ENCODE results near the gene CBX4. TPM values are rescaled to one million over a fixed set of nuclear protein-coding genes. Genes with fewer than 3 reads are reported as not detected.
A peak's percentile ranks its signal among the peaks of the same experiment; 100 is the strongest.

The CBX4 gene
- total RNA-seq, 1 donor from 2014 or later: 11.1 TPM

DNA sequence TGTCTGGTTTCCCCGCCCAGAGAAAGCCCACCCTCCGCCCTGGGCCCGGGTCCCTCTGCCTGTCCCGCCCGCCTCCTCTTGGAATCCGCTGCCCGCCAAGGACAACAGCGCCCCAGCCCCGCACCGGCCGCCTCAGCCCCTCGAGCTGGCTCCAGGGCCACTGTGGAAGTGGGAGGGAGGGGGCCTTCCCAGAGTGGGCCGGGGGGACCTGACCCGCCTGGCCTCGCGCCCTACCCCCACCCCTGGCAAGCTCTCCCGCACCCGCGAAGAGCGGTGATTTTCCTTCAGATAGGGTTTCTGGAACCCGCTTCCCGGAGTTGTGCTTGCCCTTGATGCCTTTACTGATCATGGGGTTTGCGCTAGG, 40.1 kb downstream of the CBX4 start:
- DNase-seq: no peak

DNA sequence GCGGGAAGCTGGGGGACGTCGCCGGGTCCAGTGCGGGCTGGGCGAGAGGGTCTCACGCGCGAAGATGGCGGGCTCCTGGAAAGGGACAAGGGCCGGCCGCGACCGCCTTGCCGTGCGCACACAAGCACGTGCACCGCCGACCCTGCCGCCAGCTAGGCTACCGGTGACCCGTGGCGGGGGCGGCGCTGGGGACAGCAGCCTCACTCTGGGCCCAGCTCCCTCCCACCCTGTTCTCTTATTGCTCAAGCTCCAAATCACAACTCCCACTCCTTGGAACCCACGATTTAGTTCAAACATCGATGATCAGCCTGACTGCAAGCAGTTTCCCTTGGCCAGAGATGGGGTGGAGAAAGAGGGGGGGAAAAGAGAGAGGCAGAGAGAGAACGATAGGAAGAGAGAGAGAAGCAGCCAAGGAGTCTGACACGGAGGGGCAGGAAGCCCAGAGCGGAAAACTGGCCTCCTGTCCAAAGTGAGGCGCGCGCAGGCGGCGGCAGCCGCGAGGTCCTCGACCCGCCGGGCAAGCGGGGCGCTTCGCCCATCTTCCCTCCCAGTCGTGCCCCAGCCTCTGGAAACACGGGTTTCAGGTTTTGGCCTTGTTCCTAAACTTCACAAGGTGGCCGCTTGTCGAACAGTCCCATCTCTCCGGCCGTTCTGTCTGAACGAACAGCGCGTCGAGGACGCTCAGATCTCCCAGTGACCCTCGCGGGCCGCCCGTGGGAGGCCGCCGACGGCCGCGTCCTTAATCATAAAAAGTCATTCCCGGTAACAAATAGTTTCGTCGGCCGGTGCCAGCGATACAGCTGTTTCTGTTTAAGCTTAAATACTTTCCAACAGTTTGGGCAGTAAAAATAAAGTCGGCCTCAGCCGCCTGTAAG, 40.7 kb downstream of the CBX4 start:
- DNase-seq: no peak

DNA sequence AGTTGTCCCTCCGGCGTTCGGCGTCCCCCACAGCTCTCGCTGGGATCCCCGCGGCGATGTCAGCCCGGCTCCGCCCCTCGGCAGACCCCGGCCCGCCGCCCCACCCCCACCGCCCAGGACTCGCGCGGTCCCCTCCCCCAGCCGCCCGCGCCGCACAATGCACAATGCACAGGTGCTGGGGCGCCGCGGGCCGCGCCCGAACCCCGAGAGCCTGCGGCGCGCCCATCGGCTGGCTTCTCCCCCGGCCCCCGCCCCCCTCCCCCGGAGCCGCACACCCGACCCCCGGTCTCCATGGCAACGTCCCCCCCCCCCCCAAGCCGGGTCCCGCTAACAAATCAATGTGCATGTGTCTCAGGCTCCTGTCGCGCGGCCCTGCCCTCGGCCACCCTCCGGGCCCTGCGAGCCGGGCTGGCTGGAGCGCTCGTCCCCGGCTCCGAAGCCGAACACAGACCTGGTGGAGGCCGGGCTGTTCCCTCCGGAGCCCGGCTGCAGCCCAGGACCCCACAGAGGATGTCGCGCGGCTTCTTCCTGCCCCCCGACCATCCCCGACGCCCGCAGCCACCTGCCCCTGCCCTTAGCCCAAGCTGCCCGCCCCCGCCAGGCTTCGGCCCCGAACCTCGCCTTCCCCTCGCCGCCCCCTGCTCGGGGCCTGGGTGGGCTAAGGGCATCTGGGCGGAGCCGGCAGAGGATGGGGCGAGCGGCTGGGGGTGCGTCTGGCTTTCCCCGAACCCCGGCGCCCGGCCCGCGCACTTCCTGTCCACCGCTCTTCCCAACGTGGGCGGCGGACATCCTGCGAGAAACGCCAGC, 41.5 kb downstream of the CBX4 start:
- no peak for DNase-seq

DNA sequence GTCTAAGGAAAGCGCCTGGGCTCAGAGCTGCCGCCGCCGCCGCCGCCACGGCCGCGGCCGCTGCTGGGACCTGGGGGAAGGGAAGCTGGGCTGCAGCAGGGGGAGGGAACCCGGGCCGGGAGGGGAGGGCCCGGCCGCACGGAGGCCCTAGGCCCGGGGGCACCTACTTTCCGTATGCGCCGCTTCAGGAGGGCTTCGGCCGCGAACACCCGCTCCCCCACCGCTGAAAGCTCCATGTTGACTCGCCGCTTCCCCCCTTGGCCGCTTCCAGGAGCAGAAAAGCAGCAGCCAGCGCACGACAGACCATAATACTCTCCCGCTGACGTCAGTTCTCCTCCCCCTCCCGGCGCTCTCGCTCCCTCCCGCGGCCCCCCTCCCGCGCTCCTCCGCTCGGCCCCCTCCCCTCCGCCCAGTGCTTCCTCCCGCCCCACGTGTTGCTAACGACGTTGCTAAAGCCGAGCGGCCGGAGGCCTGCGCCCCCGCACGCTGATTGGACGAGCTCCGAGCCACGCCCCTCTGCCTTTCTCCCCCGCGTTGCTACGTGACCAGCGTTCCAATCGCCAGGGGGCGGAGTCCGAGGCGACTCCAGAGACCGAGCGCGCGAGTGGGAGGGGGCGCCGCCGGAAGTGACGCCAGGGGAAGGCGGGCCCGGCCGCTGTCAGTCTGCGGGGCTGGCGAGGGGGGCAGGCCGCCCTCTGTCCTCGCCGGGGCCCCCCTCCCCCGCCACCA, 42.3 kb downstream of the CBX4 start, which contains the start of gene CBX8:
Gene CBX8 (minus strand): TSS at position 315 of the 729 bp plus-strand sequence. CDS start 79 bp downstream, at position 236.
- peak; percentile 100 for DNase-seq

DNA sequence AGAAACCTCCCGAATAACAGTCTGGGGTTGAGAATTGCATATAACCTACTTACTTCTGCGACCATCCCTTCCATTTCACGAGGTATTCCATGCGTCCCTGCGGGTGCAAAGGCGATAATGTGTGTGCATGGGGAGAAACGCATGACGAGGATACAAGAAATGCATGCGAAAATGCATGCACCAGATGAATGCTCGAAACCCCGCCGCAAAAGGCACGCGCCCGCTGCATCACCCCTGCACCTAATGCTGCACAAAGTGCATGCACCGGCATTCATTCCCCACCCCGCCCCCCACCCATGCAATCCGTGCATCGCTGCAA, 42.8 kb downstream of the CBX4 start:
- DNase-seq: no peak

DNA sequence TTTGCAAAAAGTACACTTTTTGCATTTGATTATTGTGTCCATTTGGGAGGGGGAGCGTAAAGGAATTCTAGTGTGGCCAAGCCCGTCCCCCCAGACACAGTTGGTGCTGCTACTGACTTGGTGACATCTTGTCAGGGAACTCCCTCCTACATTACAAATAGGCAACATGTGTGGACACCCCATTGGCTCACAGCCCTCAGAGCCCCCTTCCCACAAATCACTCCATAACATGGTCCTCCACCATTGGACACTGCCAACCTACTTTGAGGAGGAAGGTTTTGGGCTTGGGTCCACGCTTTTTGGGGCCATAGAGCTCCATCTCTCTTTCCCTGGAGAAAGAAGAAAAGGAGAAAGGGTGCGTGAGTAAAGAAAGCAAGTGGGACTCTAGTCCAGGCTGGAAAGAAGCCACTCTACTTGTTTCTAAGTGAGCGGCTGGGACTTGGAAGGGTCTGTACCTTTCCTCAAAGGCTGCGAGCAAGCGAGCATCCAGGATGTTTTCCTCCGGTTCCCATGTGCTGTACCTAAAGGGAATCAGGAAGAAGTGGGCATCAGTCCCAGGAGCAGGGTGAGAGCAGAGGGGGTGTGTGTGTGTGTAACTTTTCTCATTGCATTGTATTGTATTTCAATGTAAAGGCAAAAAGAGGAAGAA, 43.3 kb downstream of the CBX4 start:
- no peak for DNase-seq

DNA sequence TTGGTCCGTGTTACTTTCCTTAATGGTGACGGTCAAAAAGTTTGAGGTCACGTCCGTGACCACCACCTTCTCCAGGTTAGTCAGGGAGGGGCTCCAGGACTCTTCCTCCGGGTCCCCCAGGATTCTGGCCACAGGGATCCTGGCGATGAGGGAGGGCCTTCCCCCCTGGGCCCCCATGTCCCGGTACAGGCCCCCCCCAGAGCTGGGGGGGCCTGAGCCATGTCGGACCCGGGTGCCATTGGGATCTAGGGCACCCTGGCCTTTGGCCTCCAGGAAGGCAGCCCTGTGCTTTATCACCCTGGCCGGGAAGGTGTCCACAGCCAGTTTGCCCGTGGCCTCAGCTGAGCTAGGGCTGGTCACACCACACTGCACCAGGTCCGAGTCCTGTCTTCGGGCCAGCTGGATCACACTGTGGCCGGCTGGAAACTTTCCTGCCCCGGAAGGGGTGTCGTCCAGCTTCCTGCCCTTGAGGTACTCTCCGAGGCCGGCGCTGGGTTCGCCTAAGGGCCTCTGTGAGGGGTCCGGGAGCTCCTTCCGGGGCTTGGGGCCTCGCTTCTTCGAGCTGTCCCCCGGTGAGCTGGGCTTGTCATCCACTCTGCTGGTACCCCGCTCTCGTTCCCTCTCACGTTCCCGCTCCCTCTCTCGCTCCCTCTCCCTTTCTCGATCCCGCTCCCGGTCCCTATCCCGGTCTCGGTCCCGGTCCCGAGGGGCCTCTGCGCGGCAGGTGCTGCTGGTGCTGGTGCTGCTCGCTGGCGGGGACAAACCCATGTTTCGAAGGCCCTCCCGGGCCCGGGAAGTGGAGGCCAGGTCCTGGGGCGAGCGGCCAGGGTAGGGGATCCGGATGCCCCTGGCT, 44.4 kb downstream of the CBX4 start:
- DNase-seq: no peak

DNA sequence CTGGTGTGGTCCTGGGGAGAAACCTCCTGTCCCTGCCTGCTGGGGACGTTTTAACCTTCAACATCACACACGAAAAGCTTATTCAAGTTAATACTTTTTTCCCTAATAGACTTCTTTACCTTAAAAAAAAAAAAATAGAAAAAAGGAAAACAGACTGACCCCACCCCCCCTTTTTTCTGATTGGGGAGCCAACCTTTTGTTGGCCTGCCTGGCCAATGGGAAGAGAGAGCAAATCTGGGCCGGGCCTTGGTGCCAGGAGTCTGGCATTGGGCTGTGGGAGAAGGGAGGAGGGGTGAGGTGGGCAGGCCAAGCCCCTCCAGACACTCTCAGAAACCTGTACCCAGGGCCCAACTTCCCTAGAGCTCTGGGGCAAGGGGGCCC, 45.3 kb downstream of the CBX4 start:
- DNase-seq: no peak

DNA sequence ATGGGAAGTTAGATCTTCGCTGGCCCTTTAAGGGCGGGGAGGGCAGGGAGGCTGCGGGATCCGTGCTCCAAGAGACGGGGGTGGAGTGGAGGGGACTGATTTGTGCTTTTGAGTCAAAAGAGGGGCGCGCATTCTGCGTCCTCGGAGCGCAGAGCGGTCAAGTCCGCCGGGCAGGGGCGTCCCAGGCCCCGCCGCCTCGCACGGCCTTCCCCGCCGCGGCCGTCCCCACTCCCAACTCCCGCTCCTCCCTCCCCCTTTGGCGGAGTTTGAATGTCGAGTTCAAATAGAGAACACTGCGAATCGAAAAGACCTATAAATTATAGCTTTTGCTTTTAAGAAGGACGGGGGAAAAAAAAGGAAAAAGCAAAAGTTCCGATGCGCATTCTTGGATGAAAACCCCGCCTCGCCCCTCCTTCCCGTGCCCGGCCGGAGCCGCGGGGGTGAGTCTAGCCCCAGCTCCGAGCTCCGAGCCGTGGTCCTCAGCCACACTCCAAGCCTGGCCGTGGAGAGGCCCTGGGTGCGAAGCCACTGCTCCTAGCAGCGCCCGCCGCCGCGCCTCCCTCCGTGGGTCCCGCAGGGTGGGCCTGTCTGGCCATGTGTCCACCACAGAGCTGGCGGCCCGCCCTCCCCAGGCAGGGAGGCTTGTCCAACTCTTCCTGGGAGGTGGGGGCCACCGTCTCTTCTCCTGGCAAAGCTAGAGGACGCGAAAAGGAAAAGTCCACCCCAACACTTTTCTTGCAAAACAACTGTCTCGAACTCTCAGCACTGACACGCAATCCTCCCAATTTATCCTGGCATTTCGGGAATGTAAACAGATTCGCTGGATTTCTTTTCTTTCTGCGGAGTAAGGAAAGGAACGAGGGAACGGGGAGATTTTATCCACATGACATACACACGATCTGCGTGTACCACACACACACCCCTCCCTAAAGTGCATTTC, 46.0 kb downstream of the CBX4 start:
- DNase-seq: no peak

DNA sequence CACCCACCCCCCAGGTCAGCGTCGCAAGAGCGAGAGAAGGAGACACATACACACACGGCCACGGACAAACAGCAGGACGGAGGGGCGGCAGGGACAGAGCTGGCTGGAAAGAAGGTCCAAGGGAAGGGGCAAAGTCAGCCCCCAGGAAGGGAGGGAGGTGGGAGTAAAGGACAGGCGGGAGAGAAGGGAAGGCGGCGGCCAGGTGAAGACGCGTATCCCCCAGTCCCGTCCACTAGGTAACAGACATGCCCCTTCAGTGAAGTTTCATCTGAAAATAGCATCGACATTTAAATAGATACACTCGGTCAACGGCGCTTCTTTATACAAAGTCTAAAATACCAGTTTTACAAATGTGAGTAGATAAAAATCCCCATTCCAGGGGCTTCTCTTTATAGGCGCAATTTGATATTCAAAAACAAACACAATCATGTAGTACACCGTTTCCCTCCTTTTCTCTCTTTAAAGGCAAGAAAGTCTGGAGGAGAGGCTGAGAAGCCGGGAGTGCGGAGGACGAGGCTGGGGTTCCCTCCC, 46.8 kb downstream of the CBX4 start:
- no peak for DNase-seq

DNA sequence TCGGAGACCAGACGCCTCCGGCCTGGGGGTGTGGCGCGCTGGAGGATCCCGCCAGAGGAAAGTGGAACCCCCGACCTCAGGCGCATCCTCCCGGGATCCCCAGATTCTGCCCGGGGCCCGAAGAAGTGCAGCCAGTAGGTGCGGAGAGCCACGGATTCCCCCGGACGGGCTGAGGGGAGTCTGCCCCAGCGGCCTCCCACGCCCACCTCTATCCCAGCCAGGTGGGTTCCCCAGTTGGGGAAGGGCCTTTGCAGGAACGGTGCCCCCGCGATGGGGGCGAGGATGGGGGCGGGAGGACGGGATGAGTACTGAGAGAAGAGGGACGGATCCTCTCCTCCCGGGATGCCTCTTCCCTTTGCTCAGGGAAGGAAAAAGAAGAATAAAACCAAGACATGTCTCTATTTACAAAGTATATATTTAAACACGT, 47.5 kb downstream of the CBX4 start:
- DNase-seq: no peak

DNA sequence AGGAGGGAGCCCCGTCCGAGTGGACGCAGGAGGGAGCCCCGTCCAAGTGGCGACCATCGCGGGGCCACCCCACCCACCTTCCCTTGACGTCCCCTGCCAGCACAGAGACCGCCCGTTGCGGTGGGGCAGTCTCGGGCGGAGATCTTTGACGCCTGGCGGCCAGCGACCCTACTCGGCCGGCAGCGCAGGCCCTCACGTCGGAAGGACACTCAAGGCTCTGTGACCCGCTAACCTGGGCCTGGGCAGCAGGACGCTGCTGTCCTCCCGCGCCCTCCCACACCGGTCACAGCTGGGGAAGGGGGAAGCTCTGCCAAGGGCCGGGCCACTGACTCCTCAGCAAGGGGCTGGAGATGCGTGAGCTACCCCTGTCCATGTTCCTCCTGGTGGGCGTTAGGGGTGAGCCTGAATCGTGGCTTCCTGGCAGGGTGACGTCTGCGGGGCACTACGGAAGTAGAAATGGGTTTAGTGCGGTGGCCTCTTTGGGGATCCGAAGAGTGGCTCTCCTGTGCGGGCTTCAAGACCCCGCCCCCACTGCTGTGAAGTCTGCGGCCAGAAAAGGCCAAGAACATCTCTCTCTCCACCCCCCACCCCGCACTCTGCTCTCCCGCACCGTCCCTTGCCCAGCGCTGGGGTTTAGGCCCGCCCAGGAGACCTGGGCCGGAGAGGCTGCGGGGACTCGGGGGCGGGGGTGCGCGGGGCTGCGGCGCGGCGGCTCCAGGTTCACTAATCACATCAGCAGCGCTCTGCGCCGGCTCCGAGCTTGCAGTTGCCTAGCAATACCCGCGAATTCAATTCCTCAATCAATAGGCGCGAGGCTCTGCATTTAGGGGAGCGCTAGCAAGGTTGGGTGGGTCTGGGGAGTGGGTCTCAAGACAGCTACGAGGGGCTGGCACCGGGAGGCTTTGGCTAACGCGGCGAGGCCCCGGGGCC, 48.2 kb downstream of the CBX4 start:
- no peak for DNase-seq

DNA sequence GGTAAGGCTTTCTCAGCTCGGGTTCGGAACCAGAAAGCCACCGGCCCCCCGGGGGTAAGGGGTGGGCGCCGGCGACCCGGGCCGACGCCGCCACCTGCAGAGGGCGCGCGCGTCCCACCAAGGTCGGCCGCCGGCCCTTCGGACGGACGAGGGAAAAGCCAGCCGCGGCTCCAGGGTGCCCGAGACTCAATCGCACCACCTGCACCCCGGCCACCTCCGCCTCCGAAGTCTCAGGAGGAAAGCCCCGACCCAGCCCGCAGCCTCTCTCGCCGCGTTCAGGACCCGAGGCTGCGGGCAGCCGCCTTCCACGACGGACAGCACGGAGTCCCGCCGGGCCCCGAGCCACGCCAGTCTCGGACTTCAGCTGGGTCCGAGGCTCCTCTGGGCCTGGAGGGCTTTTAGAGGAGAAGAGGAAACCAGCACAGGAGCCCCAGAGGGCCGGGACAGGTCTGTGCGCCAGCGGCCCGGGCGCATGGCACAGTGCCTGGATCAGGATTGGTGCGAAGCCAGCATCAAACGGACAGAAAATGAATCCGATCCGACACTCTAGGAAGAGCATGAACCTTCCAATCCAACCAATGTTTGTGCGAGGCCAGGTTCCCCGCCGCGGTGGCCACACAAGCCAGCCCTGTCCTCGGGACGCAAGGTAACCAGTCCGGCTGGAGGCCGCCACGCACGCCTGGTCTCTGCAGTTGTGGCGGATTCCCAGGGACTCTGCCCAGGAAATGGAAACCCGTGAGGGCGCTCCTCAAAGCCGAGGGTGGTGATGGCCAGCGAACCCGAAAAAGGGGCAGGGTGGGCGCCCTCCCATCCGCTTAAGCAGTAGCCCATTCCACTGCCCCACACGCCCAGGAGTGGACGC, 49.1 kb downstream of the CBX4 start:
- DNase-seq: peak; percentile 62

DNA sequence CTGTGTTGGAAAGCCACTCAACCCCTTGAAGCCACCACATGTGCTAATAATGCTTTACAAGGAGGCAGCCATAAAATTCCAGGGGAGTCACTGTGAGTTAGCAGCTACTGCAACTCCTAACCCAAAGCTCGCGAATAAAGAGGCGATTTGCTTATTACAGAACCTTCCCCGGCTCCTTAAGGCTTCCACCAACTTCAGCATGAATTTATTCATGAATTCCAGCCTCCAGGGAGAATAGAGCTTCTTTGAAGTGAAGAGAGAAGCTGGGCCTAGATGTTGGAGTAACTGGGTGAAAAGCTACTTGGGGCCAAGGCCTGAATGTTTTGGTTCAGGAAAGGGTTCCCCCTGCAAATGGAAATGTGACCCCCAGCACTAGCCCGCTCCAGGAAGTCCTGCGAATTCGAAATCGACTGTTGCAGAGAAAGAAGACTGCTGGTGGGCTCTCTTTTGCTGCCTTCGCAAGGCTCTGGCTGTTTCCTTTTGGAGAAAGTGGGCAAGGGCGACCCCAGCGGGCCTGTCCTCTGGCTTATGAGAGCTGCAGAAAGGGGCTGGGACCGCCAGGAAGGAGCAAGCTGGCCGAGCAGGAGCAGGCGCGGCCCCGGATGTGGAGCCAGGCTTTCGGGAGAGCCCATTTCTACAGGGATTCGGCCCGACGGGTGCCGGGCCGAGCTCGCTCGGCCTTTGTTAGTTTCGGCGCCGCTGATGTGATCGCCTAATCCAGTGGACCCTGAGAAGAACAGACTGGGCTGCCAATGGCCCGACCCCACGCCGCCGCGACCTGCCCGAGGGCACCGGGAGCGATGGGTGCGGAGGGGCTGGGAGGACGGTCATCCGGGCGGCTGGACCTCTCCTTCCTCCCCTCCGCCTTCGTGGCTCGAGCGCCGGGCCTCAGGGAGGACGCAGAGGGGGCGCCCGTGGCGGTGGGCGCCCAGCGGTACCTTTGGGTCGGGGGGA, 50.0 kb downstream of the CBX4 start:
- no peak for DNase-seq

DNA sequence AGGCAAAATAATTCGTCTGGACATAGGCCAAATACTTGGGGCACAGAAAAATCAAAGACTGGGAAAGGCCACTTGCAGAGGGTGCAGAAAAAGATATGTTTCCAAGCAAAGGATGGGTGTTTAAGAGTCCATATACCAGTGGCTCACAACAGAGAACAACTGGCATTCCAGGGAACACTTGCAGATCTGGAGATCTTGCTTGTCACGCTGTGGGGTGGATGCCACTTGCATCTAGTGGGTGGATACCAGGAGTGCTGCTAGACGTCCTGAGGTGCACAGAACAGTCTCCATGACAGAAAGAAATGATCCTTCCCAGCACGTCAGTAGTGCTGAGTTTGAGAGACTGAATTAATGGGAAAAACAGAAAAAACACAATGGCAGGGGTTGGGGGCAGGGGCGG, 50.8 kb downstream of the CBX4 start:
- DNase-seq: no peak

DNA sequence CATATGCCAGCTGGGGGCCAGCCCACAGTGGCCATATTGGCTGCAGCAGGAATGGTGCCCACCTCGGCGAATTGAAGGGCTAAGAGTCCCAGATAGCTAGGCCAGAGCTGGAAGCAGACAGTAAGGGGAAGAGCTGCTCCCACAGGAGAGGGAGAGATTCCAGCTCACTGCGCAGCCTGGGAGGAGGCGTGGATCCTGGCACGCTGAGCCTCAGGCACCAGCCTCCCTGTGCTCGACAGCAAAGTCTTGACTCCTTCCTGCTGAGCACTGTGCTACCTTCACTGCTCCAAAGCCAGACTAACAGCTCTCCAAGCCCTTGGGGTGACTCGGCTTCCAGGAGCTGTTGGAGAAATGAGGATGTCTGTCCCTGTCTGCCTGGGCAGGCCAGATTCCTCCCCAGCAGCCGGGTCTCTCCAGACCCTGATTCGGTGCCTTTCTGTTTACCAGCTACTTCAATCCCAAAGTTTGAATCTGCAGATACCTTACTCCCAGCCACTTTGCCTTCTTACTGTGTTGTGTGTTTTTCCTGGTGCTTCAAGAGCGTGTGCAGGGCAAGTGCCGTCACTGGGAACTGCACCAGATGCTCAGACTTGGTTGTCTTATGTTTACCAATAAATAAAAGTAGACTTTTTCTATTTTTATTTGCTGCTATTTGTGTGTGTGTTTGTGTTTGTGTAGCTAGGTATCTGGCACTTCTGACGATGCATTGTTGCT, 52.2 kb downstream of the CBX4 start:
- no peak for DNase-seq
